GM12873 (cell line): ENCODE measurements around the gene SLC9C2.

Experiments
- CTCF ChIP-seq: IDR thresholded peaks from 2 replicates; pipeline ENCODE4 v1.5.1; 2012; ENCODE audit warnings: low read depth, mild to moderate bottlenecking, moderate library complexity, low read length, control low read depth; ENCODE audit not compliant: insufficient read depth; ENCODE audit errors: missing control alignments

The SLC9C2 gene

GRCh38 chr1:173484276-173484675 lies 118.6 kb downstream of the SLC9C2 start:
- TF ChIP-seq CTCF: no peak

GRCh38 chr1:173482683-173483082 lies 120.2 kb downstream of the SLC9C2 start:
- TF ChIP-seq CTCF: no peak

GRCh38 chr1:173481195-173481772 lies 121.6 kb downstream of the SLC9C2 start:
- no peak for TF ChIP-seq CTCF

GRCh38 chr1:173479649-173480048 lies 123.2 kb downstream of the SLC9C2 start:
- TF ChIP-seq CTCF: no peak

- TF ChIP-seq CTCF: no peak
These were observed 124.7 kb downstream of the SLC9C2 start for GRCh38 chr1:173478094-173478674.

- no peak for TF ChIP-seq CTCF
These were observed 125.4 kb downstream of the SLC9C2 start, which contains the start of gene PRDX6 for GRCh38 chr1:173477286-173478093. TSS of gene PRDX6 (plus strand) at chr1:173477335. CDS start at chr1:173477398, 63 bp downstream.

- TF ChIP-seq CTCF: peak; percentile 6
These were observed 126.1 kb downstream of the SLC9C2 start for GRCh38 chr1:173476665-173477285.
